ENCODE results near the gene TCOF1.

Gene TCOF1

GRCh38 chr5:150377964-150378694 is 20.6 kb downstream of the TCOF1 start (continued):
- TF ChIP-seq RARB (CRISPR knock-in tag; IDR thresholded peaks at IDR 0.05), result peak; percentile 31; the same call in 1 of the 2 replicates

DNA sequence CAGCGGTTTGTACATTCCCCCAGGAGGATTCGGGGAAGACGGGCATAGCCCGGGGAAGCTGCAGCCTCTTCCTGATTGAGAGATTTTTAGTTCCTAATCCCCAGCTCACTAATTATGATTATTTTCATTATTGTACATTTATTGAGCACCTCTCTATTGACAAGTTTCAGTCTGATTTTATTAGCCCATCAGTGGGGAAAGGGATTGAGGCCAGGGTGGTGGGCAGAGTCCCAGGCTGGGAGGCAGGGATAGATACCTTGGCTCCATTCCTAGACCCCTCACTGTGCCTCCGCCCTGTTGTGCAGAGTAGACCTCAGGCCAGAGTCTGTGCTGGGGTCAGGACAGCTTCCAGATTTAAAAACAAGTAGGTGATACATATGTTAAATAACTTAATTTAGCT is 27.2 kb downstream of the TCOF1 start:
- TF ChIP-seq, protein P1, sequence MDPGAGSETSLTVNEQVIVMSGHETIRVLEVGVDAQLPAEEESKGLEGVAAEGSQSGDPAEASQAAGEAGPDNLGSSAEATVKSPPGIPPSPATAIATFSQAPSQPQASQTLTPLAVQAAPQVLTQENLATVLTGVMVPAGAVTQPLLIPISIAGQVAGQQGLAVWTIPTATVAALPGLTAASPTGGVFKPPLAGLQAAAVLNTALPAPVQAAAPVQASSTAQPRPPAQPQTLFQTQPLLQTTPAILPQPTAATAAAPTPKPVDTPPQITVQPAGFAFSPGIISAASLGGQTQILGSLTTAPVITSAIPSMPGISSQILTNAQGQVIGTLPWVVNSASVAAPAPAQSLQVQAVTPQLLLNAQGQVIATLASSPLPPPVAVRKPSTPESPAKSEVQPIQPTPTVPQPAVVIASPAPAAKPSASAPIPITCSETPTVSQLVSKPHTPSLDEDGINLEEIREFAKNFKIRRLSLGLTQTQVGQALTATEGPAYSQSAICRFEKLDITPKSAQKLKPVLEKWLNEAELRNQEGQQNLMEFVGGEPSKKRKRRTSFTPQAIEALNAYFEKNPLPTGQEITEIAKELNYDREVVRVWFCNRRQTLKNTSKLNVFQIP (CRISPR knock-in tag; IDR thresholded peaks at IDR 0.05; ENCODE audit: borderline replicate concordance, low read depth), result no peak
- TF ChIP-seq ZC3H10 (CRISPR knock-in tag; IDR thresholded peaks at IDR 0.05), result no peak
- TF ChIP-seq, protein P2, sequence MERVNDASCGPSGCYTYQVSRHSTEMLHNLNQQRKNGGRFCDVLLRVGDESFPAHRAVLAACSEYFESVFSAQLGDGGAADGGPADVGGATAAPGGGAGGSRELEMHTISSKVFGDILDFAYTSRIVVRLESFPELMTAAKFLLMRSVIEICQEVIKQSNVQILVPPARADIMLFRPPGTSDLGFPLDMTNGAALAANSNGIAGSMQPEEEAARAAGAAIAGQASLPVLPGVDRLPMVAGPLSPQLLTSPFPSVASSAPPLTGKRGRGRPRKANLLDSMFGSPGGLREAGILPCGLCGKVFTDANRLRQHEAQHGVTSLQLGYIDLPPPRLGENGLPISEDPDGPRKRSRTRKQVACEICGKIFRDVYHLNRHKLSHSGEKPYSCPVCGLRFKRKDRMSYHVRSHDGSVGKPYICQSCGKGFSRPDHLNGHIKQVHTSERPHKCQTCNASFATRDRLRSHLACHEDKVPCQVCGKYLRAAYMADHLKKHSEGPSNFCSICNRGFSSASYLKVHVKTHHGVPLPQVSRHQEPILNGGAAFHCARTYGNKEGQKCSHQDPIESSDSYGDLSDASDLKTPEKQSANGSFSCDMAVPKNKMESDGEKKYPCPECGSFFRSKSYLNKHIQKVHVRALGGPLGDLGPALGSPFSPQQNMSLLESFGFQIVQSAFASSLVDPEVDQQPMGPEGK (CRISPR knock-in tag; IDR thresholded peaks at IDR 0.05; ENCODE audit: borderline replicate concordance), result no peak
- no peak for TF ChIP-seq ZNF565 (CRISPR knock-in tag; conservative IDR thresholded peaks at IDR 0.05; ENCODE audit: low read depth)
- TF ChIP-seq ARNTL (CRISPR knock-in tag; IDR thresholded peaks at IDR 0.05; ENCODE audit: borderline replicate concordance, low read depth), result no peak
- TF ChIP-seq SNAI2 (CRISPR knock-in tag; IDR thresholded peaks at IDR 0.05), result no peak
- no peak for TF ChIP-seq PPARA (CRISPR knock-in tag; IDR thresholded peaks at IDR 0.05; ENCODE audit: borderline replicate concordance)
- ATAC-seq, result no peak

- ATAC-seq, result no peak
- TF ChIP-seq ZFP3 (CRISPR knock-in tag; IDR thresholded peaks at IDR 0.05) (no peak), BACH2 (CRISPR knock-in tag; IDR thresholded peaks at IDR 0.05; ENCODE audit: borderline replicate concordance) (no peak), CSRNP3 (CRISPR knock-in tag; IDR thresholded peaks at IDR 0.05) (no peak), ESRRG (CRISPR knock-in tag; IDR thresholded peaks at IDR 0.05) (no peak), SNAI2 (CRISPR knock-in tag; IDR thresholded peaks at IDR 0.05) (no peak), RARB (CRISPR knock-in tag; IDR thresholded peaks at IDR 0.05) (no peak), ARNTL (CRISPR knock-in tag; IDR thresholded peaks at IDR 0.05; ENCODE audit: borderline replicate concordance, low read depth) (no peak), TOX (CRISPR knock-in tag; IDR thresholded peaks at IDR 0.05; ENCODE audit: borderline replicate concordance) (no peak), ZC3H10 (CRISPR knock-in tag; IDR thresholded peaks at IDR 0.05) (no peak), PPARA (CRISPR knock-in tag; IDR thresholded peaks at IDR 0.05; ENCODE audit: borderline replicate concordance) (no peak), GLIS3 (CRISPR knock-in tag; IDR thresholded peaks at IDR 0.05) (no peak), ZNF565 (CRISPR knock-in tag; conservative IDR thresholded peaks at IDR 0.05; ENCODE audit: low read depth) (no peak)
- TF ChIP-seq, protein P1 (CRISPR knock-in tag; IDR thresholded peaks at IDR 0.05; ENCODE audit: borderline replicate concordance, low read depth), result no peak
- TF ChIP-seq, protein P3, sequence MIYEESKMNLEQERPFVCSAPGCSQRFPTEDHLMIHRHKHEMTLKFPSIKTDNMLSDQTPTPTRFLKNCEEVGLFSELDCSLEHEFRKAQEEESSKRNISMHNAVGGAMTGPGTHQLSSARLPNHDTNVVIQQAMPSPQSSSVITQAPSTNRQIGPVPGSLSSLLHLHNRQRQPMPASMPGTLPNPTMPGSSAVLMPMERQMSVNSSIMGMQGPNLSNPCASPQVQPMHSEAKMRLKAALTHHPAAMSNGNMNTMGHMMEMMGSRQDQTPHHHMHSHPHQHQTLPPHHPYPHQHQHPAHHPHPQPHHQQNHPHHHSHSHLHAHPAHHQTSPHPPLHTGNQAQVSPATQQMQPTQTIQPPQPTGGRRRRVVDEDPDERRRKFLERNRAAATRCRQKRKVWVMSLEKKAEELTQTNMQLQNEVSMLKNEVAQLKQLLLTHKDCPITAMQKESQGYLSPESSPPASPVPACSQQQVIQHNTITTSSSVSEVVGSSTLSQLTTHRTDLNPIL (CRISPR knock-in tag; IDR thresholded peaks at IDR 0.05; ENCODE audit: low read depth), result no peak
Observed at GRCh38 chr5:150386024-150386855, 28.7 kb downstream of the TCOF1 start.

DNA sequence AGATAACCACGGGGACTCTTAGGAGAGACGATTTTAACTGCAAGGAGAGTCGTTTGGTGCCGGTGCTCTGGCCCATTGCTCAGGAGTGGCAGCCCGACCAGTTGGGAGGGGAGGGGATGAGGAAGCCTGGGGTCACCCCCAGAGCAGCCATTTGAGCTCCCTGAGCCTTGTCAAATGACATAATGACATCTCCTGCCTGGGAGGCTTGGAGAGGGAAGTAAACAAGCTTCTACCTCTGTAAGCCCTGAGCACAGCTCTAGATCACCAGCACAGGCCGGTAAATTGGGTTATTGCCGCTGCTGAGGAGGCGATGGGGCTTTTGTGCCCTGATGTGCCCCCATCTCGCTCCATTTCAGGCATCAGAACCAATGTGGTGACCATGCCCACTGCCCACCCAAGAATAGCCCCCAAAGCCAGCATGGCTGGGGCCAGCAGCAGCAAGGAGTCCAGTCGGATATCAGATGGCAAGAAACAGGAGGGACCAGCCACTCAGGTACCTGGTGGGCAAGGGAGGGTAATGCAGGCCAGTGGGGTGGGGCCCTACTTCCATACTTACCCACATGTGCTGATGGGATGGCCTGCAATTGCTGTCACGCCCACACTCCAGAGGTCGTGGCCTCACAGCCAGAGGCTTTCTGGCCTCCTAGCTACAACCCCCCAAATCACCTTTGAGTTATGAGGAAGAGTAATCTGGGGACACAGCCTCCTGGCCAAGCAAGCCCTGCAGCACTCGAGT is 32.2 kb downstream of the TCOF1 start:
- ATAC-seq, result no peak
- TF ChIP-seq, protein P4, sequence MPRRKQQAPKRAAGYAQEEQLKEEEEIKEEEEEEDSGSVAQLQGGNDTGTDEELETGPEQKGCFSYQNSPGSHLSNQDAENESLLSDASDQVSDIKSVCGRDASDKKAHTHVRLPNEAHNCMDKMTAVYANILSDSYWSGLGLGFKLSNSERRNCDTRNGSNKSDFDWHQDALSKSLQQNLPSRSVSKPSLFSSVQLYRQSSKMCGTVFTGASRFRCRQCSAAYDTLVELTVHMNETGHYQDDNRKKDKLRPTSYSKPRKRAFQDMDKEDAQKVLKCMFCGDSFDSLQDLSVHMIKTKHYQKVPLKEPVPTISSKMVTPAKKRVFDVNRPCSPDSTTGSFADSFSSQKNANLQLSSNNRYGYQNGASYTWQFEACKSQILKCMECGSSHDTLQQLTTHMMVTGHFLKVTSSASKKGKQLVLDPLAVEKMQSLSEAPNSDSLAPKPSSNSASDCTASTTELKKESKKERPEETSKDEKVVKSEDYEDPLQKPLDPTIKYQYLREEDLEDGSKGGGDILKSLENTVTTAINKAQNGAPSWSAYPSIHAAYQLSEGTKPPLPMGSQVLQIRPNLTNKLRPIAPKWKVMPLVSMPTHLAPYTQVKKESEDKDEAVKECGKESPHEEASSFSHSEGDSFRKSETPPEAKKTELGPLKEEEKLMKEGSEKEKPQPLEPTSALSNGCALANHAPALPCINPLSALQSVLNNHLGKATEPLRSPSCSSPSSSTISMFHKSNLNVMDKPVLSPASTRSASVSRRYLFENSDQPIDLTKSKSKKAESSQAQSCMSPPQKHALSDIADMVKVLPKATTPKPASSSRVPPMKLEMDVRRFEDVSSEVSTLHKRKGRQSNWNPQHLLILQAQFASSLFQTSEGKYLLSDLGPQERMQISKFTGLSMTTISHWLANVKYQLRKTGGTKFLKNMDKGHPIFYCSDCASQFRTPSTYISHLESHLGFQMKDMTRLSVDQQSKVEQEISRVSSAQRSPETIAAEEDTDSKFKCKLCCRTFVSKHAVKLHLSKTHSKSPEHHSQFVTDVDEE (CRISPR knock-in tag; IDR thresholded peaks at IDR 0.05), result no peak
- TF ChIP-seq TOX (CRISPR knock-in tag; IDR thresholded peaks at IDR 0.05; ENCODE audit: borderline replicate concordance) (no peak), CSRNP3 (CRISPR knock-in tag; IDR thresholded peaks at IDR 0.05) (no peak)
